SH-SY5Y (cell line): ENCODE results near the gene ITPR1.

Experiments
- GATA2 ChIP-seq: IDR thresholded peaks from 2 replicates; pipeline ENCODE4 v1.6.1; 2011; ENCODE audit warnings: mild to moderate bottlenecking, low read depth, low read length
- GATA3 ChIP-seq: IDR thresholded peaks from 2 replicates; pipeline ENCODE4 v1.6.1; 2011; ENCODE audit warnings: low read depth, mild to moderate bottlenecking, low read length, moderate library complexity

- no peak for TF ChIP-seq GATA3
- TF ChIP-seq GATA2 = no peak
Observed at GRCh38 chr3:4882548-4882947, 389.4 kb downstream of the ITPR1 start.
